Trophoblast cell (in vitro differentiated cells and primary cell): ENCODE results near the gene CTDSP2.
A peak's percentile ranks its signal among the peaks of the same experiment; 100 is the strongest.

Experiments used
- DNase-seq, 2 donors: peaks; one replicate each; pipeline ENCODE4 v3.0.0-alpha.2; 2016
- H2AFZ ChIP-seq: 2 replicates; pipeline ENCODE4 v1.6.1; 2013; ENCODE audit warnings: low read length, moderate library complexity, mild to moderate bottlenecking; ENCODE audit not compliant: insufficient read depth, poor library complexity
- H2AK5ac ChIP-seq: 2 replicates; pipeline ENCODE4 v1.6.1; 2013; ENCODE audit warnings: mild to moderate bottlenecking, low read length
- H2BK120ac ChIP-seq: 2 replicates; pipeline ENCODE4 v1.6.1; 2013; ENCODE audit warnings: low read length, mild to moderate bottlenecking, moderate library complexity; ENCODE audit not compliant: insufficient read depth, poor library complexity
- H2BK12ac ChIP-seq: 2 replicates; pipeline ENCODE4 v1.6.1; 2013; ENCODE audit warnings: mild to moderate bottlenecking, low read length, moderate library complexity
- H2BK5ac ChIP-seq: 2 replicates; pipeline ENCODE4 v1.6.1; 2013; ENCODE audit warnings: low read length, low read depth, moderate library complexity, mild to moderate bottlenecking; ENCODE audit not compliant: poor library complexity
- H3K14ac ChIP-seq: 2 replicates; pipeline ENCODE4 v1.6.1; 2013; ENCODE audit warnings: mild to moderate bottlenecking, low read length
- H3K18ac ChIP-seq: 2 replicates; pipeline ENCODE4 v1.6.1; 2013; ENCODE audit warnings: mild to moderate bottlenecking, low read length
- H3K23ac ChIP-seq: 2 replicates; pipeline ENCODE4 v1.6.1; 2013; ENCODE audit warnings: low read length
- H3K27ac ChIP-seq: 2 replicates; pipeline ENCODE4 v1.5.1; 2013; ENCODE audit warnings: low read depth, mild to moderate bottlenecking, inconsistent platforms, low read length, moderate library complexity
- H3K27me3 ChIP-seq: 2 replicates; pipeline ENCODE4 v1.6.1; 2013; ENCODE audit warnings: inconsistent platforms, mild to moderate bottlenecking, low read length, moderate library complexity; ENCODE audit not compliant: insufficient read depth
- H3K36me3 ChIP-seq, 2 experiments: 1 replicate in 1 of 2; 2 replicates in 1 of 2; pipeline ENCODE4 v1.6.1; 2013; ENCODE audit warnings: low read length in 2 of 2, mild to moderate bottlenecking in 2 of 2, moderate library complexity in 1 of 2; ENCODE audit not compliant: insufficient read depth in 2 of 2, control insufficient read depth in 1 of 2
- H3K4ac ChIP-seq: 2 replicates; pipeline ENCODE4 v1.6.1; 2013; ENCODE audit warnings: low read depth, mild to moderate bottlenecking, low read length, moderate library complexity
- H3K4me1 ChIP-seq, 2 experiments: 1 replicate in 1 of 2; 2 replicates in 1 of 2; pipeline ENCODE4 v1.6.1; 2013; ENCODE audit warnings: low read length in 2 of 2, mild to moderate bottlenecking in 2 of 2, moderate library complexity in 1 of 2; ENCODE audit not compliant: insufficient read depth in 2 of 2, control insufficient read depth in 1 of 2
- H3K4me2 ChIP-seq: 2 replicates; pipeline ENCODE4 v1.6.1; 2013; ENCODE audit warnings: inconsistent platforms, mild to moderate bottlenecking, low read length, moderate library complexity
- H3K4me3 ChIP-seq: 2 replicates; pipeline ENCODE4 v1.5.1; 2013; ENCODE audit warnings: mild to moderate bottlenecking, low read depth, low read length, inconsistent platforms
- H3K79me1 ChIP-seq: one replicate; pipeline ENCODE4 v1.6.1; 2013; ENCODE audit warnings: low read length
- H3K79me2 ChIP-seq: 2 replicates; pipeline ENCODE4 v1.6.1; 2013; ENCODE audit warnings: low read length, mild to moderate bottlenecking; ENCODE audit not compliant: control insufficient read depth, insufficient read depth, poor library complexity
- H3K9ac ChIP-seq: 2 replicates; pipeline ENCODE4 v1.6.1; 2013; ENCODE audit warnings: mild to moderate bottlenecking, low read length
- H3K9me3 ChIP-seq: 2 replicates; pipeline ENCODE4 v1.6.1; 2013; ENCODE audit warnings: low read depth, mild to moderate bottlenecking, control low read depth, inconsistent platforms, low read length; ENCODE audit not compliant: insufficient read depth
- H4K12ac ChIP-seq: 2 replicates; pipeline ENCODE4 v1.6.1; 2013; ENCODE audit warnings: low read depth, mild to moderate bottlenecking, low read length, moderate library complexity
- H4K8ac ChIP-seq: 2 replicates; pipeline ENCODE4 v1.6.1; 2013; ENCODE audit warnings: low read depth, mild to moderate bottlenecking, low read length, moderate library complexity
- H4K91ac ChIP-seq: one replicate; pipeline ENCODE4 v1.6.1; 2013; ENCODE audit warnings: low read depth, mild to moderate bottlenecking, low read length, moderate library complexity
- WGBS: extraction: QIAGEN DNeasy Blood & Tissue Kit; methylation state at CpG from one replicate; pipeline ENCODE4 v1.1.7; 2013; ENCODE audit warnings: missing lambda C conversion rate; ENCODE audit not compliant: insufficient read length, insufficient coverage; ENCODE audit errors: extremely low coverage; 5-methylcytosine and 5-hydroxymethylcytosine counted together

The CTDSP2 gene

DNA sequence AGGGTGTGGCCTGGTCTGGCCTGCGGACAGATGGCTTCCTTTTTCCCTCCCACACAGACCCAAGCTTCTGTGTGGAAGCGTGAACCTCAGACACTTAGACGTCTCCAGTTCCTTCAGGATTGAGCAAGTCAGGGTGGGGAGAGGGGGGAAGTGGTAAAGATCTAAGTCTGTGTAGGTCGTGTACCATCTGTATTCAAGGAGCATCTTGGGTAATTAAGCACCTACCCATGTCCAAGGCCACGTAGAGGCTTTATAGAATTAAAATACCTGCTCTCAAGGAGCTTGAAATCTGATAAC is 29.7 kb downstream of the CTDSP2 start:
- Histone ChIP-seq H3K9me3 (no peaks in the 10 kb centered on the region), H3K4me3 (no peak overlapping the region), H2AK5ac (no peak overlapping the region), H3K79me1 (no peaks in the 10 kb centered on the region), H3K27me3 (no peaks in the 10 kb centered on the region), H3K9ac (no peak overlapping the region), H4K91ac (no peak overlapping the region), H4K12ac (no peak overlapping the region), H2AFZ (no peak overlapping the region), H3K79me2 (no peaks in the 10 kb centered on the region), H4K8ac (no peak overlapping the region), H3K4me1 (no peaks in the 10 kb centered on the region), H2BK120ac (no peak overlapping the region), H3K4ac (no peak overlapping the region), H3K18ac (no peak overlapping the region), H3K23ac (no peak overlapping the region), H3K14ac (no peak overlapping the region), H2BK12ac (no peak overlapping the region), H3K36me3 (peaks cover 10 to 11% of the 10 kb centered on the region in 2 experiments), H3K4me2 (no peak overlapping the region), H3K27ac (no peak overlapping the region), H2BK5ac (no peak overlapping the region)
- DNase-seq = no peak
- no CpG with 5 or more reads among the region's 5 CpGs for WGBS

- Histone ChIP-seq H3K4me3 (no peak overlapping the region), H2AFZ (no peak overlapping the region), H3K14ac (no peak overlapping the region), H4K91ac (no peak overlapping the region), H3K27me3 (no peaks in the 10 kb centered on the region), H2BK5ac (no peak overlapping the region), H3K79me2 (no peaks in the 10 kb centered on the region), H3K9me3 (no peaks in the 10 kb centered on the region), H2AK5ac (no peak overlapping the region), H3K4ac (no peak overlapping the region), H2BK12ac (no peak overlapping the region), H3K23ac (no peak overlapping the region), H3K4me2 (no peak overlapping the region), H3K36me3 (peaks cover 5 to 8% of the 10 kb centered on the region in 2 experiments), H2BK120ac (no peak overlapping the region), H3K18ac (no peak overlapping the region), H3K79me1 (no peaks in the 10 kb centered on the region), H3K4me1 (no peaks in the 10 kb centered on the region), H3K9ac (no peak overlapping the region), H4K8ac (no peak overlapping the region), H4K12ac (no peak overlapping the region), H3K27ac (no peak overlapping the region)
- no peak for DNase-seq
- WGBS = no CpG with 5 or more reads among the region's 3 CpGs
Observed at GRCh38 chr12:57816001-57816854, 30.3 kb downstream of the CTDSP2 start.

- Histone ChIP-seq H3K9ac (no peak overlapping the region), H2AFZ (no peak overlapping the region), H3K27ac (no peak overlapping the region), H3K4ac (no peak overlapping the region), H4K8ac (no peak overlapping the region), H3K36me3 (peaks cover 2 to 7% of the 10 kb centered on the region in 2 experiments), H3K4me1 (no peaks in the 10 kb centered on the region), H3K9me3 (no peaks in the 10 kb centered on the region), H2BK5ac (no peak overlapping the region), H3K14ac (no peak overlapping the region), H3K79me2 (no peaks in the 10 kb centered on the region), H3K18ac (no peak overlapping the region), H2BK12ac (no peak overlapping the region), H4K91ac (no peak overlapping the region), H2AK5ac (no peak overlapping the region), H3K23ac (no peak overlapping the region), H4K12ac (no peak overlapping the region), H3K27me3 (no peaks in the 10 kb centered on the region), H2BK120ac (no peak overlapping the region), H3K79me1 (no peaks in the 10 kb centered on the region), H3K4me2 (no peak overlapping the region), H3K4me3 (no peak overlapping the region)
- DNase-seq = peak; percentile 24 to 50
- no CpG with 5 or more reads among the region's 13 CpGs for WGBS
Observed at GRCh38 chr12:57815177-57816000, 31.1 kb downstream of the CTDSP2 start.

DNA sequence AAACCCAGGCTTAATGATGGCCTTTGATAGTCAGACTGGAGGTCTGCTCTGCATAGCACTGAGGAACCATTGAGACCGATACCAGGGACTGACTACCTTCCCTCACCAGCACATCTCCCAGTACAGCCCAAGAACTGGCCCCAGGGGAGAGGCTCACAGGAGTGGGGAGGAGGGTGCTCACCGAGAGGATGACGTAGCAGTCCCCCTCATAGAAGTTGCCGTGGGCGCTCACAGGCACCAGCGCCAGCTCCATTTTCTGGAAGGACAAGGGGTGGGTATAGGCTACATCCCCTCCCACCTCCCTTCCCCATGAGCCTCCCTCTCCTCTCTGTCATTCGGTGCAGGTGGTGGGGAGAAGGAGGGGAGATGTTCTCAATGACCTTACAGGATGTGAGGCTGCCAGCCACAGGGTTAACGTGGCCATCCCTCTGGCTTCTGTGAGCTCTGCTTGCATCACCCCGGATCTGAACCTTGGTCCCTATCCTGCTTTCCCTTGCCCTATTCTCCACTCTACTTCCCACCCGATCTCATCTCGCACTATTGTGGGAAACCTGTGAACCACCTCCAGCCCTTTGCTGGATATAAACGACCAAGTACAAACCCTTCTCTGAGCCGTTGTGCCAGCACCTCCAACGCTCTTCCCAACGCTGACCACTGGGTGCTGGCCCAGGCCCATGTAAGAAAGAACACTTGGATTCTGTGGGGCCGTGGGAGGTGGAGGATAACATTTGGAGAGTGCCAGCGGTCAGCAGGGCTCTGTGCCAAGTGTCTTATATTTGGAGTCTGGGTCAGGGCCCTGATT is 32.4 kb downstream of the CTDSP2 start:
- Histone ChIP-seq H2AK5ac (no peak overlapping the region), H2BK12ac (no peak overlapping the region), H3K23ac (no peak overlapping the region), H3K18ac (no peak overlapping the region), H3K4me2 (no peak overlapping the region), H3K27ac (no peak overlapping the region), H3K27me3 (no peaks in the 10 kb centered on the region), H2BK120ac (no peak overlapping the region), H3K79me2 (no peaks in the 10 kb centered on the region), H4K12ac (no peak overlapping the region), H4K8ac (no peak overlapping the region), H2BK5ac (no peak overlapping the region), H3K4ac (no peak overlapping the region), H3K9me3 (no peaks in the 10 kb centered on the region), H3K79me1 (no peaks in the 10 kb centered on the region), H2AFZ (no peak overlapping the region), H3K14ac (no peak overlapping the region), H3K4me3 (no peak overlapping the region), H4K91ac (no peak overlapping the region), H3K36me3 (peaks cover 0 to 6% of the 10 kb centered on the region in 2 experiments), H3K4me1 (no peaks in the 10 kb centered on the region), H3K9ac (no peak overlapping the region)
- no CpG with 5 or more reads among the region's 17 CpGs for WGBS
- no peak for DNase-seq
